Activated naive CD4-positive, alpha-beta T cell treated with anti-CD3 and anti-CD28 coated beads for 36 hours (primary cell): ENCODE measurements around the gene LMX1B. TPM values are rescaled to one million over a fixed set of nuclear protein-coding genes. Genes with fewer than 3 reads are reported as not detected.

Experiments used
- CTCF ChIA-PET: fragments of 350-600 bp; sonication (Branson Sonifier 250); formaldehyde crosslinking; loops from one replicate; lab custom pipeline; 2021; ENCODE audit warnings: antibody characterized with exemption; lab: Charles Lee
- DNase-seq: peaks from one replicate; pipeline ENCODE4 v3.0.0-alpha.2; 2020
- H3K27ac Mint-ChIP-seq: one replicate; pipeline ENCODE4 v1.8.0; 2021; ENCODE audit warnings: mild to moderate bottlenecking, mixed read lengths
- H3K27me3 Mint-ChIP-seq: one replicate; pipeline ENCODE4 v1.8.0; 2021; ENCODE audit warnings: low read depth, mixed read lengths
- H3K36me3 Mint-ChIP-seq: one replicate; pipeline ENCODE4 v1.8.0; 2021; ENCODE audit warnings: low read depth, mixed read lengths
- H3K4me1 Mint-ChIP-seq: one replicate; pipeline ENCODE4 v1.8.0; 2021; ENCODE audit warnings: low read depth, mixed read lengths
- H3K4me3 Mint-ChIP-seq: one replicate; pipeline ENCODE4 v1.8.0; 2021; ENCODE audit warnings: mild to moderate bottlenecking, moderate library complexity, mixed read lengths
- H3K9me3 Mint-ChIP-seq: one replicate; pipeline ENCODE4 v1.8.0; 2021; ENCODE audit warnings: mixed read lengths
- intact Hi-C: fragments of 100-400 bp; cut with micrococcal nuclease; formaldehyde crosslinking; loops from one replicate; pipeline ENCODE4 v1.15.1; 2023
- total RNA-seq, 2 experiments: library from RNA; stranded (reverse); gene quantifications; one replicate each; pipeline ENCODE4 v1.2.3, GENCODE V29; 2021

Gene LMX1B
- total RNA-seq, 2 experiments from 2014 or later = not detected

DNA sequence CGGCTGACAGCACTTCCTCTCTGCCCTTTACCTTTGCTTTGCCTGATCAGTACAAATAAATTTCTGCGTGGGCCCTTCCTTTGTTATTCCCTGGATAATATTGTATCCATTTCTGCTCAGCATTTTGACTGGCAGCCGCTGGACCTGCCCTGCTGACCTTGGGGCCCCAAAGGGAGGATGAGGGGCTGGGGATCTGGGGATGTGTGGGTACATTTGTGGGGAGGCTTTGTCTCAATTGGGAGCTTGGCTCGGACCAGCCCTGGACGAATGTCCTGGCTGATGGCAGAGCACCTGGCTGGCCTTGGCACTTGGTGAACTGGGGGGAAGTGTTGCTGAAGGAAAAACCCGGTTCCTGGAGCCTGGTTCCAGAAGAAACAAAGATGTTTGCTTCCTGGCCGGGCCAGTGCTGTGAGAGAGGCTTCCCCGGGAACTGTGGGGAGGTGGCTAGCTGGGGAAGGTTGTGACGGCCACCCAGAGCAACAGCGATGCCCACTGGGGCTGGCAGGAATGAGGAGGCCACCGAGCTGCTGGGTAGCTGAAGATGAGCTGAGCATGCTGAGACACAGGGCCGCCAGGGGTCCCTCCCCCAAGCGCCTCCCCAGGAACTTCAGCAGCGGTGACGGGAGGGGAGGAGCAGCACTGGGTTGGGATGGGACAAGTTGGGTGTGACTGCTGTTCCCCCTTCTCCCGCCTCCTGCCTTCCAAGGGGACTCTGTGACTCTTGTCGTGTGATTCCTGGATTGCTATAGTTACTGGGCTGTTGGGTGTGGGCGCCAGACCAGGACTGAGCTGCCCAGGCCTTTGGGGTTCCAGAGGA, 8.4 kb downstream of the LMX1B start:
- no peaks in the 10 kb centered on the region for H3K36me3 Mint-ChIP-seq
- no peak for DNase-seq
- CTCF ChIA-PET = no interaction called here
- H3K27ac Mint-ChIP-seq = no peak overlapping the region
- intact Hi-C loops = no loop called here
- H3K27me3 Mint-ChIP-seq = peaks cover 83% of the 10 kb centered on the region
- H3K9me3 Mint-ChIP-seq = no peaks in the 10 kb centered on the region
- no peak overlapping the region for H3K4me3 Mint-ChIP-seq
- H3K4me1 Mint-ChIP-seq = peaks cover 17% of the 10 kb centered on the region

- intact Hi-C loops = no loop called here
- CTCF ChIA-PET = no interaction called here
Observed at GRCh38 chr9:126623314-126623666, 9.6 kb downstream of the LMX1B start.

GRCh38 chr9:126623667-126624478, 10.1 kb downstream of the LMX1B start:
- peaks cover 11% of the 10 kb centered on the region for H3K4me1 Mint-ChIP-seq
- no peak overlapping the region for H3K4me3 Mint-ChIP-seq
- CTCF ChIA-PET = no interaction called here

More at GRCh38 chr9:126623314-126623666, 9.6 kb downstream of the LMX1B start:
- Mint-ChIP-seq H3K4me3 (no peak overlapping the region), H3K36me3 (no peaks in the 10 kb centered on the region), H3K4me1 (peaks cover 13% of the 10 kb centered on the region), H3K9me3 (no peaks in the 10 kb centered on the region), H3K27ac (no peak overlapping the region), H3K27me3 (peaks cover 82% of the 10 kb centered on the region)
- DNase-seq = no peak

DNA sequence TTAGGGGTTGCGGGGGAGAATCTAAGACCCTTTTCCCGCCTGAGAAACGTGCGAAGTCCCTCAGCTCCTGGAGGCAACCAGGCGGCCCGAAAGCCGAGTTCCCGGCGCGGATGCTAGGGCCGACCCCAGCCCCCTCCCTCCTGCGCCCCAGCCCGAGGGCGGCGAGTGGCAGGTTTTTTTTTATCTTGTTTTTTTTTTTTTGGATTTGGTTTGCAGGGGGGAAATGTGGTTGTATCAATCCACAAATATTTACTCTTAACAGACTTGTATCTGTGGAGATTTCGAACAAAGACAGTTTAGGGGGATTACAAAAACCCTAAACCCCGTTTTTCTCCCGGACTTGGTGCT, 10.7 kb downstream of the LMX1B start:
- Mint-ChIP-seq H3K4me1 (peaks cover 11% of the 10 kb centered on the region), H3K9me3 (no peaks in the 10 kb centered on the region), H3K27ac (no peak overlapping the region), H3K27me3 (peaks cover 86% of the 10 kb centered on the region), H3K36me3 (no peaks in the 10 kb centered on the region), H3K4me3 (no peak overlapping the region)
- DNase-seq = no peak
- CTCF ChIA-PET = no interaction called here
- intact Hi-C loops = no loop called here

More at GRCh38 chr9:126623667-126624478, 10.1 kb downstream of the LMX1B start:
- Mint-ChIP-seq H3K36me3 (no peaks in the 10 kb centered on the region), H3K27ac (no peak overlapping the region), H3K27me3 (peaks cover 84% of the 10 kb centered on the region), H3K9me3 (no peaks in the 10 kb centered on the region)
- intact Hi-C loops = no loop called here
- no peak for DNase-seq

GRCh38 chr9:126624912-126625311, 11.2 kb downstream of the LMX1B start:
- H3K9me3 Mint-ChIP-seq = no peaks in the 10 kb centered on the region
- DNase-seq = no peak
- H3K27ac Mint-ChIP-seq = no peak overlapping the region
- H3K4me3 Mint-ChIP-seq = no peak overlapping the region
- peaks cover 82% of the 10 kb centered on the region for H3K27me3 Mint-ChIP-seq
- peaks cover 11% of the 10 kb centered on the region for H3K4me1 Mint-ChIP-seq
- CTCF ChIA-PET = no interaction called here
- intact Hi-C loops = no loop called here
- no peaks in the 10 kb centered on the region for H3K36me3 Mint-ChIP-seq

DNA sequence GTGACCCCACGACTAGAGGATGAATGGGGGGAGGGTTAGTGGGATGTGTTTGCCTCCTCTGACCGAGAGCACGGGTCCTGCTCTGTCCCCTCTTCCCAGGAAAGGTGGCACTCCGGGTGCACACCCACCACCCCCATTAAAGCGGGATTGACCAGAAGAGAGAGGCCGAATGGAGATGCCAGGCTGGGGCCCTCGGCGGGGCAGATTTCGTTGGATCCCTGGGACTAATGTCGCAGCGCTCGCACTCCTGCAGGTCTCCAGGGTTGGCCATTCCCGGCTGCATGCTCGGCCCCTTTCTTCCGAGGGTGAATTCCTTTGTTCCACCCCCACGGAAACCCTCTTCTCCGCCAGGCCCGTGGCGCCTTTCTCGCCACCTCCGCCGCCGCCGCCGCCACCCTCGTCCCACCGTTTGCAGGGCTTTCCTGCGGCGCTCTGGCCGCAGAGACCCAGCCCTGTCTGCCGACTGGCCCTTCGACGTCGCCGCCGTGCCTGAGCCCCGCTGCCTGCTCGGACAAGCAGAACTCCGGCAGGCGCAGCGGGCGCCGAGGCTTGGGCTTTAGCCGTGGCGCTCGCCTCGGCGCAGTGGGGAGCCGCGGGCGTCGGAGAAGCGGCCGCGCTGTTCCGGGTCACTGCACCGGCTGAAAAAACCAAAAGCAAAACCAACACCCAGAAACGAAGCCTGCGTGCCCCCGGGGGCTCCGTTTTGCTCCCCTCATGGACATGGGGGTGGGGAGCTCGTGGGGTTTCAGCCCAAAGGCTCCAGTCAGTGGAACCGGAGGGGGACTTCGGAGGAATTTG, 11.8 kb downstream of the LMX1B start:
- peak overlapping the region; percentile 39 for H3K4me3 Mint-ChIP-seq
- CTCF ChIA-PET = interaction anchor here (0.9 kb wide), 1 partner anchor 65 kb away, joined by 3 read pairs; no protein-coding TSS in a partner anchor
- H3K9me3 Mint-ChIP-seq = no peaks in the 10 kb centered on the region
- peaks cover 11% of the 10 kb centered on the region for H3K4me1 Mint-ChIP-seq
- DNase-seq = no peak
- intact Hi-C loops = loop anchor here (1.0 kb wide), 1 partner anchor 10 kb away; no protein-coding TSS in a partner anchor
- H3K27ac Mint-ChIP-seq = no peak overlapping the region
- no peaks in the 10 kb centered on the region for H3K36me3 Mint-ChIP-seq
- H3K27me3 Mint-ChIP-seq = peaks cover 81% of the 10 kb centered on the region

DNA sequence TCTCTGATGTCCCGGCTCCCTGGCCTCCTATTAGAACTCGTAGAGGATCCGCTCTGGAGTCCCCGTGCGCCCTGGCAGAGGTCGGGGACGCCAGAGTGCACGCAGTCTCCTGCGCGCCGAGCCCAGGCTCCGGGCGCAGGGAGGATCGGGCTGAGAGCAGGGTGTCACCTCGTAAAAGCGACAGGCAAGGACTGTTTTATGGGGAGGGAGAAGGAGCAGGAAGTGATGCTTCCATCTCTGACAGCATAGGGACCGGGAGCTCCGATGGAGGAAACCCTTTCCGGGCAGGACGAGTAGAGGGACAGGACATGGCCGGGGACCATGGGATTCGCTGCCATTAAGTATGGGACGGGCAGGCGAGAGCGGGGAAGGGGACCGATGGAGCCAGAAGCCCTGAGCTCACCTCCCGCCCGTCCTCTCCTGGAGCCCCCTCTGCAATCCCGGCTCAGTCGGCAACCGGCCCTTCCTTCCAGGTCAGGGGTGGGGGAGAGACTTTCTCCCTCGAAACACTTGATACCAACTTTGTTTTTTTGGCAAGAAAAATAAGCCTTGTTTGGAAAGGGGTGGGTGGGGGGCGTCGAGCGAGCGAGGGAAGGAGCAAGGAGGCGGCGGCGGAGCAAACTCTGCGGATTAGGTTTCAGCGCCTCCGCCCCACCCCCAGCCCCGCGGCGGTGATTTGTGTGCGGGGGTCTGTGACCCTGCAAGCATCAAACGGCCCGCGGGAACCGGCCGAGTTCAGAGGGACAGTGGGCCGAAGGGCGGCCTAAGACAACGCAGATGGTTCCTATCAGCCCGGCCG, 12.6 kb downstream of the LMX1B start:
- Mint-ChIP-seq H3K27ac (no peak overlapping the region), H3K27me3 (peaks cover 75% of the 10 kb centered on the region), H3K4me1 (peaks cover 11% of the 10 kb centered on the region), H3K36me3 (no peaks in the 10 kb centered on the region), H3K4me3 (peak overlapping the region; percentile 39), H3K9me3 (no peaks in the 10 kb centered on the region)
- CTCF ChIA-PET = interaction anchor here (0.9 kb wide), 1 partner anchor 64 kb away, joined by 3 read pairs; no protein-coding TSS in a partner anchor
- intact Hi-C loops = loop anchor here (1.0 kb wide), 1 partner anchor 11 kb away; no protein-coding TSS in a partner anchor
- no peak for DNase-seq

GRCh38 chr9:126626926-126627233, 13.2 kb downstream of the LMX1B start:
- no peak for DNase-seq
- Mint-ChIP-seq H3K27me3 (peaks cover 72% of the 10 kb centered on the region), H3K9me3 (no peaks in the 10 kb centered on the region), H3K27ac (no peak overlapping the region), H3K4me3 (no peak overlapping the region), H3K4me1 (peaks cover 11% of the 10 kb centered on the region), H3K36me3 (no peaks in the 10 kb centered on the region)
- CTCF ChIA-PET = interaction anchor here (0.9 to 1.6 kb wide), 2 partner anchors 17 to 63 kb away, joined by 3 to 4 read pairs; no protein-coding TSS in a partner anchor
- intact Hi-C loops = loop anchor here (1.0 kb wide), 1 partner anchor 12 kb away; no protein-coding TSS in a partner anchor

DNA sequence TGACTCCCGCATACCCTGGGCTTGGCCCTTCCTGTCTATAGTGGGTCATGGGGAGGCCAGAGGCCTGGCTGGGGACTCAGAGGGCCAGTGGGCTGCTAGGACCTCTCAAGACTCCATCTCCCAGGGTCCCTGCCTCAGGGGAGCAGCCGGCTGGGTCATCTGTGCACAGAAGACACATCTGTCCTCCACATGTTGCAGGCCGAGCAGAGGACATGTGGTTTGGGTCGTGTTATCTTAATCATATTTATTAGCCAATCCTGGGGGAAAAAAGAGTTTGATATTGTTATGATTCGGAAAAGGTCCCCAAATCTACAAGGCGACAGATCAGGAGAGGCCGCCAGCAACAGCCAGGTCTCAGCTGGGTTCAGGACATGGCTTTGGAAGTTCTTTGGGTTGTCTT, 14.4 kb downstream of the LMX1B start:
- no peaks in the 10 kb centered on the region for H3K9me3 Mint-ChIP-seq
- peaks cover 11% of the 10 kb centered on the region for H3K4me1 Mint-ChIP-seq
- CTCF ChIA-PET = interaction anchor here (1.6 kb wide), 1 partner anchor 19 kb away, joined by 4 read pairs; no protein-coding TSS in a partner anchor
- no peak overlapping the region for H3K4me3 Mint-ChIP-seq
- H3K27ac Mint-ChIP-seq = no peak overlapping the region
- DNase-seq = no peak
- intact Hi-C loops = no loop called here
- H3K27me3 Mint-ChIP-seq = peaks cover 68% of the 10 kb centered on the region
- H3K36me3 Mint-ChIP-seq = no peaks in the 10 kb centered on the region

DNA sequence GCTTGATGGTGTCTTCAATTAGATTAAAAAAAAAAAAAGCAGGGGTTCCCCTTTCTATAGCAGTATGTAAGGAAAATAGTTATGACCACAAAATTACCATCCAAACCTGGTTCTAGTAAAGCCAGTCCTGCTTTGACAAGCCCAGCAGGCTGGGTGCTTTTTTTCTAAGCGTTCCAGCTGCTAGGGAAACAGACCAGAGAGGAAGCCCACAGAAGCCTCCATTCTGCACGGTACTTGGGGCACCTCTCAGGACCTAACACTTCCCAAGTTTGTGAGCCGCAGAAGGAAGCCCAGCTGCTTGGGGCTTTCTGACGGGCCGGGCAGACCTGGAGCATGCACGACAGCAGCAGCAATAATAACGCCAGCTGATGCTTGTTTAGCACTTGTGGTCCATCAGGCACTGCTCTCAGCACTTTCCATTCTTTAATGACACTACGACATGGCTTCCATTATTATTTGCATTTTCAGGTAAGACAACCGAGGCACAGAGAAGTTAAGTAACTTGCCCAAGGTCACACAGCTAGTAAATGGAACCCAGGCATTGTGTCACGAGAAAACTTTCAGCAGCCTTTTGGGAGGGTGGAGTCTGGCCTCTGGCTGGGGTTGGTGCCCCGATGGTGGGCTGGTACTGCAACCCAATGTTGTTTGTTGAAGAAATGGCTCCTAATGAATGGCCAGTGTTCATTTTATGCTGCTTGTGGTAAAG, 15.4 kb downstream of the LMX1B start:
- intact Hi-C loops = no loop called here
- no peak for DNase-seq
- Mint-ChIP-seq H3K27me3 (peaks cover 64% of the 10 kb centered on the region), H3K36me3 (no peaks in the 10 kb centered on the region), H3K4me3 (no peak overlapping the region), H3K27ac (no peak overlapping the region), H3K4me1 (peaks cover 11% of the 10 kb centered on the region), H3K9me3 (no peaks in the 10 kb centered on the region)
- CTCF ChIA-PET = interaction anchor here (1.2 to 1.4 kb wide), 2 partner anchors 9 to 18 kb away, joined by 3 read pairs; no protein-coding TSS in a partner anchor
